ENCODE data around the gene OR51V1. TPM values are rescaled to one million over a fixed set of nuclear protein-coding genes. Genes with fewer than 3 reads are reported as not detected.

OR51V1 gene
- total and polyA plus RNA-seq, 2 donors (not counting 1 experiment from before 2014, with no cell fraction given): not detected

DNA sequence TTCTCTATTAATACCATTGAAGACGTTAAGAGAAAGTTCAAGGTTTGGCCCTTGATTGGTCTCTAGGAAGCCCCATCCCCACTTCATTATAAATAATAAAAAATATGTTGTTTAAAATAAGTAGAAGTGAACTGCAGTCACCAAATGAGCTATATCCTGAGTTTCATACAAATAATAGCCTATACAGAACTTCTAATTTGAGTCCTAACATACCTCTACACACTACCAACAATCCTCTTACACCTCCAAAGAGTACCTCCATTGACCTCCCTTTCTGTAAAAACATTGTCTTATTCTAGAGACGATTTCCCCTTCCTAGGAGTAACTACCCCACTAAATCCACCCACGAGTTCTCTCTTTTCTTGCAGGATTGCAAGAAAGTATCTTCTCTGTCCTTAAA lies 41.0 kb upstream of the OR51V1 start:
- Histone ChIP-seq H3K4me3 (ENCODE audit: control extremely low read depth in 1 of 5, extremely low read depth in 1 of 5, insufficient read depth in 1 of 5, low read depth in 2 of 5, low read length in 4 of 5) (no peak overlapping the region), H3K27ac (ENCODE audit: low read length in 2 of 2) (no peak overlapping the region), H3K27me3 (replicated peaks in 1 of 4; ENCODE audit: control extremely low read depth in 1 of 4, control insufficient read depth in 3 of 4, insufficient read depth in 4 of 4, low read length in 3 of 4) (no peaks in the 10 kb centered on the region), H3K4me2 (replicated peaks; ENCODE audit: low read depth, low read length, poor library complexity, severe bottlenecking) (no peak overlapping the region), H3K9ac (ENCODE audit: low read length) (no peak overlapping the region), H4K20me1 (ENCODE audit: control insufficient read depth, insufficient read depth, low read length, poor library complexity, severe bottlenecking) (no peaks in the 10 kb centered on the region), H3K9me3 (ENCODE audit: control extremely low read depth in 1 of 3, control insufficient read depth in 2 of 3, insufficient read depth in 1 of 3, low read length in 2 of 3) (no peaks in the 10 kb centered on the region), H3K36me3 (replicated peaks in 1 of 2; ENCODE audit: control extremely low read depth in 1 of 2, control insufficient read depth in 1 of 2, extremely low read depth in 1 of 2, insufficient read depth in 2 of 2, low read length in 1 of 2) (no peaks in the 10 kb centered on the region), H3K79me2 (ENCODE audit: control insufficient read depth, insufficient read depth, low read length) (no peaks in the 10 kb centered on the region), H2AFZ (ENCODE audit: insufficient read depth, low read depth, low read length, poor library complexity, severe bottlenecking) (no peak overlapping the region), H3K4me1 (ENCODE audit: control insufficient read depth in 2 of 2, insufficient read depth in 2 of 2, low read length in 2 of 2) (no peaks in the 10 kb centered on the region)
- peaks cover 20% of the 10 kb centered on the region for H3K27me3 Mint-ChIP-seq
- TF ChIP-seq EZH2 (IDR thresholded peaks at IDR 0.05; ENCODE audit: borderline replicate concordance, insufficient read depth, low read depth, low read length, poor library complexity, severe bottlenecking): no peak
- TF ChIP-seq, protein P1, sequence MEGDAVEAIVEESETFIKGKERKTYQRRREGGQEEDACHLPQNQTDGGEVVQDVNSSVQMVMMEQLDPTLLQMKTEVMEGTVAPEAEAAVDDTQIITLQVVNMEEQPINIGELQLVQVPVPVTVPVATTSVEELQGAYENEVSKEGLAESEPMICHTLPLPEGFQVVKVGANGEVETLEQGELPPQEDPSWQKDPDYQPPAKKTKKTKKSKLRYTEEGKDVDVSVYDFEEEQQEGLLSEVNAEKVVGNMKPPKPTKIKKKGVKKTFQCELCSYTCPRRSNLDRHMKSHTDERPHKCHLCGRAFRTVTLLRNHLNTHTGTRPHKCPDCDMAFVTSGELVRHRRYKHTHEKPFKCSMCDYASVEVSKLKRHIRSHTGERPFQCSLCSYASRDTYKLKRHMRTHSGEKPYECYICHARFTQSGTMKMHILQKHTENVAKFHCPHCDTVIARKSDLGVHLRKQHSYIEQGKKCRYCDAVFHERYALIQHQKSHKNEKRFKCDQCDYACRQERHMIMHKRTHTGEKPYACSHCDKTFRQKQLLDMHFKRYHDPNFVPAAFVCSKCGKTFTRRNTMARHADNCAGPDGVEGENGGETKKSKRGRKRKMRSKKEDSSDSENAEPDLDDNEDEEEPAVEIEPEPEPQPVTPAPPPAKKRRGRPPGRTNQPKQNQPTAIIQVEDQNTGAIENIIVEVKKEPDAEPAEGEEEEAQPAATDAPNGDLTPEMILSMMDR (IDR thresholded peaks at IDR 0.05): no peak
- intact Hi-C loops (cut with micrococcal nuclease): no loop called here
- no peak overlapping the region for H3K4me3 Mint-ChIP-seq
- ATAC-seq (ENCODE audit: low read depth): no peak
- H3K9me3 Mint-ChIP-seq (ENCODE audit: insufficient read depth): no peaks in the 10 kb centered on the region
- no peaks in the 10 kb centered on the region for H3K4me1 Mint-ChIP-seq
- no peak for DNase-seq
- no peak overlapping the region for H3K27ac Mint-ChIP-seq
- POLR2A ChIA-PET: no interaction called here
- 63% methylated on average over 2 of the region's 3 CpGs for WGBS (ENCODE audit: insufficient coverage)
- CTCF ChIA-PET: no interaction called here

DNA sequence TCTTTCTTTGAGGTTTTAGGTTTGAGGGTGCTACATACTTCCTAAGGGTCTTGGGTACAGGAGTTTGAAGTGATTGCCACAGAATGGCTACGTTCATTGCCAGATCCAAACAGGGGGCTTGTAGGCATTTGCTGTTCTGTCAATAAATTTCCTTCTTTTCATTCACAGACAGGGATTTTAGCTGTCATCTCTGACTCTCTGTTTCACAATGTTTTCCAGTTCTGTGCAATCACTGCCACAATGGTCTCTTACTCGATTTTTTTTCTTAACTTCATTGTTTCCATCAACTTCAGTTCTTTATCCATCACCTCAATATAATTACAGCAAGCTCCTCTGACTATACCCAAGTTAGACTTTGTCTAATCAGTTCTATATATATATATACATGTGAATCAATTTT lies 40.0 kb upstream of the OR51V1 start:
- no peaks in the 10 kb centered on the region for H4K20me1 ChIP-seq (ENCODE audit: control insufficient read depth, insufficient read depth, low read length, poor library complexity, severe bottlenecking)

More for the DNA sequence above, 40.0 kb upstream of the OR51V1 start:
- intact Hi-C loops (cut with micrococcal nuclease): no loop called here
- H3K9me3 ChIP-seq (ENCODE audit: control extremely low read depth in 1 of 3, control insufficient read depth in 2 of 3, insufficient read depth in 1 of 3, low read length in 2 of 3): no peaks in the 10 kb centered on the region
- Mint-ChIP-seq H3K4me1 (no peaks in the 10 kb centered on the region), H3K27me3 (peaks cover 17% of the 10 kb centered on the region), H3K9me3 (ENCODE audit: insufficient read depth) (no peaks in the 10 kb centered on the region), H3K4me3 (no peak overlapping the region), H3K27ac (no peak overlapping the region)
- H3K79me2 ChIP-seq (ENCODE audit: control insufficient read depth, insufficient read depth, low read length): no peaks in the 10 kb centered on the region
- H3K4me3 ChIP-seq (ENCODE audit: control extremely low read depth in 1 of 5, extremely low read depth in 1 of 5, insufficient read depth in 1 of 5, low read depth in 2 of 5, low read length in 4 of 5): no peak overlapping the region
- H3K27ac ChIP-seq (ENCODE audit: low read length in 2 of 2): no peak overlapping the region
- no peaks in the 10 kb centered on the region for H3K27me3 ChIP-seq (replicated peaks in 1 of 4; ENCODE audit: control extremely low read depth in 1 of 4, control insufficient read depth in 3 of 4, insufficient read depth in 4 of 4, low read length in 3 of 4)
- ChIA-PET POLR2A (no interaction called here), CTCF (no interaction called here)
- ATAC-seq (ENCODE audit: low read depth): no peak
- WGBS (ENCODE audit: insufficient coverage): no CpG with 5 or more reads among the region's 2 CpGs
- no peak overlapping the region for H3K4me2 ChIP-seq (replicated peaks; ENCODE audit: low read depth, low read length, poor library complexity, severe bottlenecking)
- no peak for DNase-seq
- no peak overlapping the region for H2AFZ ChIP-seq (ENCODE audit: insufficient read depth, low read depth, low read length, poor library complexity, severe bottlenecking)
- H3K36me3 ChIP-seq (replicated peaks in 1 of 2; ENCODE audit: control extremely low read depth in 1 of 2, control insufficient read depth in 1 of 2, extremely low read depth in 1 of 2, insufficient read depth in 2 of 2, low read length in 1 of 2): no peaks in the 10 kb centered on the region
- no peaks in the 10 kb centered on the region for H3K4me1 ChIP-seq (ENCODE audit: control insufficient read depth in 2 of 2, insufficient read depth in 2 of 2, low read length in 2 of 2)
- no peak overlapping the region for H3K9ac ChIP-seq (ENCODE audit: low read length)
- TF ChIP-seq, protein P1 (IDR thresholded peaks at IDR 0.05): no peak
- TF ChIP-seq EZH2 (IDR thresholded peaks at IDR 0.05; ENCODE audit: borderline replicate concordance, insufficient read depth, low read depth, low read length, poor library complexity, severe bottlenecking): no peak

All from B cell (primary cell).